Upper lobe of right lung (tissue), 1 donor: ENCODE results near the gene H2BK1. TPM values are rescaled to one million over a fixed set of nuclear protein-coding genes. Genes with fewer than 3 reads are reported as not detected.

Experiments used
- ATAC-seq: fragments of 200-7000 bp; cut with Tn5 transposase; one replicate; pipeline ENCODE4 v1.9.1; 2020; ENCODE audit warnings: mild to moderate bottlenecking, moderate library complexity
- DNase-seq: peaks from one replicate; pipeline ENCODE4 v3.0.0-alpha.2; 2020
- H3K27ac ChIP-seq: fragments of 200-600 bp; one replicate; pipeline ENCODE4 v1.8.0; 2022
- H3K27me3 ChIP-seq: fragments of 200-600 bp; one replicate; pipeline ENCODE4 v1.8.0; 2022; ENCODE audit warnings: mild to moderate bottlenecking
- H3K36me3 ChIP-seq: fragments of 200-600 bp; one replicate; pipeline ENCODE4 v1.8.0; 2022
- H3K4me1 ChIP-seq: fragments of 200-600 bp; one replicate; pipeline ENCODE4 v1.8.0; 2022
- H3K4me3 ChIP-seq: fragments of 200-600 bp; one replicate; pipeline ENCODE4 v1.8.0; 2022; ENCODE audit warnings: mild to moderate bottlenecking
- H3K9me3 ChIP-seq: fragments of 200-600 bp; one replicate; pipeline ENCODE4 v1.8.0; 2022
- intact Hi-C: fragments of 100-400 bp; cut with DNase I; formaldehyde crosslinking; loops from one replicate; pipeline ENCODE4 v1.11.0; 2022
- total RNA-seq: library from RNA; stranded (reverse); fragmentation: NEBNext Ultra II Directional; extraction: Animal tissue kit (Norgen Biotek cat#: 25700); gene quantifications from one replicate; pipeline ENCODE4 v1.2.1, GENCODE V29; 2021
- TF ChIP-seq, protein P1 (sequence below): fragments of 200-600 bp; IDR thresholded peaks from one replicate; pipeline ENCODE4 v1.8.0; 2022; ENCODE audit warnings: antibody characterized with exemption
- donor health status: DM: no; HTN: yes; CAD: no; lungs with severe emphysema.

H2BK1 gene
- total RNA-seq, 1 donor from 2014 or later = not detected

DNA sequence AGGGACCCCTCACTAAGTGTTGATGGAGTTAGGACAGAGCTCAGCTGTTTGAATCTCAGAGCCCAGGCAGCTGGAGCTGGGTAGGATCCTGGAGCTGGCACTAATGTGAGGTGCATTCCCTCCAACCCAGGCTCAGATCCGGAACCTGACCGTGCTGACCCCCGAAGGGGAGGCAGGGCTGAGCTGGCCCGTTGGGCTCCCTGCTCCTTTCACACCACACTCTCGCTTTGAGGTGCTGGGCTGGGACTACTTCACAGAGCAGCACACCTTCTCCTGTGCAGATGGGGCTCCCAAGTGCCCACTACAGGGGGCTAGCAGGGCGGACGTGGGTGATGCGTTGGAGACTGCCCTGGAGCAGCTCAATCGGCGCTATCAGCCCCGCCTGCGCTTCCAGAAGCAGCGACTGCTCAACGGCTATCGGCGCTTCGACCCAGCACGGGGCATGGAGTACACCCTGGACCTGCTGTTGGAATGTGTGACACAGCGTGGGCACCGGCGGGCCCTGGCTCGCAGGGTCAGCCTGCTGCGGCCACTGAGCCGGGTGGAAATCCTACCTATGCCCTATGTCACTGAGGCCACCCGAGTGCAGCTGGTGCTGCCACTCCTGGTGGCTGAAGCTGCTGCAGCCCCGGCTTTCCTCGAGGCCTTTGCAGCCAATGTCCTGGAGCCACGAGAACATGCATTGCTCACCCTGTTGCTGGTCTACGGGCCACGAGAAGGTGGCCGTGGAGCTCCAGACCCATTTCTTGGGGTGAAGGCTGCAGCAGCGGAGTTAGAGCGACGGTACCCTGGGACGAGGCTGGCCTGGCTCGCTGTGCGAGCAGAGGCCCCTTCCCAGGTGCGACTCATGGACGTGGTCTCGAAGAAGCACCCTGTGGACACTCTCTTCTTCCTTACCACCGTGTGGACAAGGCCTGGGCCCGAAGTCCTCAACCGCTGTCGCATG, 27.2 kb upstream of the H2BK1 start:
- DNase-seq = no peak
- Histone ChIP-seq H3K9me3 (no peaks in the 10 kb centered on the region), H3K4me3 (no peak overlapping the region), H3K36me3 (peaks cover 73% of the 10 kb centered on the region), H3K4me1 (peaks cover 11% of the 10 kb centered on the region), H3K27me3 (no peaks in the 10 kb centered on the region), H3K27ac (no peak overlapping the region)
- intact Hi-C loops = no loop called here
- no peak for ATAC-seq
- TF ChIP-seq, protein P1, sequence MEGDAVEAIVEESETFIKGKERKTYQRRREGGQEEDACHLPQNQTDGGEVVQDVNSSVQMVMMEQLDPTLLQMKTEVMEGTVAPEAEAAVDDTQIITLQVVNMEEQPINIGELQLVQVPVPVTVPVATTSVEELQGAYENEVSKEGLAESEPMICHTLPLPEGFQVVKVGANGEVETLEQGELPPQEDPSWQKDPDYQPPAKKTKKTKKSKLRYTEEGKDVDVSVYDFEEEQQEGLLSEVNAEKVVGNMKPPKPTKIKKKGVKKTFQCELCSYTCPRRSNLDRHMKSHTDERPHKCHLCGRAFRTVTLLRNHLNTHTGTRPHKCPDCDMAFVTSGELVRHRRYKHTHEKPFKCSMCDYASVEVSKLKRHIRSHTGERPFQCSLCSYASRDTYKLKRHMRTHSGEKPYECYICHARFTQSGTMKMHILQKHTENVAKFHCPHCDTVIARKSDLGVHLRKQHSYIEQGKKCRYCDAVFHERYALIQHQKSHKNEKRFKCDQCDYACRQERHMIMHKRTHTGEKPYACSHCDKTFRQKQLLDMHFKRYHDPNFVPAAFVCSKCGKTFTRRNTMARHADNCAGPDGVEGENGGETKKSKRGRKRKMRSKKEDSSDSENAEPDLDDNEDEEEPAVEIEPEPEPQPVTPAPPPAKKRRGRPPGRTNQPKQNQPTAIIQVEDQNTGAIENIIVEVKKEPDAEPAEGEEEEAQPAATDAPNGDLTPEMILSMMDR = no peak

DNA sequence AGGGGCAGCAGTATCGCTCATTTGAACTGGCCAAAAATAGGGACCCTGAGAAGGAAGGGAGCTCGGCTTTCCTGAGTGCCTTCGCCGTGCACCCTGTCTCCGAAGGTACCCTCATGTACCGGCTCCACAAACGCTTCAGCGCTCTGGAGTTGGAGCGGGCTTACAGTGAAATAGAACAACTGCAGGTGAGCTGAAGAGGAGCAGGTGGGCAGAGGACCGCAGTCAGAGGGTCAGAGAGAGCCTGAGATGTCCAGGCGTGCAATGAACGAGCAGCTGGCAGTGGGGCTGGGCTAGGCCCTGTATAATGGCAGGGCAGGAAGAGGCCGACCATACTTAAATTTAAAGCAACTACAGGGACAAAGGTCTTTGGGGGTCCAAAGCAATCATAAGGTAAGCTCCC, 26.1 kb upstream of the H2BK1 start:
- Histone ChIP-seq H3K9me3 (no peaks in the 10 kb centered on the region), H3K4me1 (peaks cover 17% of the 10 kb centered on the region), H3K4me3 (no peak overlapping the region), H3K27ac (no peak overlapping the region), H3K27me3 (no peaks in the 10 kb centered on the region), H3K36me3 (peaks cover 64% of the 10 kb centered on the region)
- ATAC-seq (no peak), DNase-seq (no peak)
- intact Hi-C loops = no loop called here
- TF ChIP-seq, protein P1 = no peak

DNA sequence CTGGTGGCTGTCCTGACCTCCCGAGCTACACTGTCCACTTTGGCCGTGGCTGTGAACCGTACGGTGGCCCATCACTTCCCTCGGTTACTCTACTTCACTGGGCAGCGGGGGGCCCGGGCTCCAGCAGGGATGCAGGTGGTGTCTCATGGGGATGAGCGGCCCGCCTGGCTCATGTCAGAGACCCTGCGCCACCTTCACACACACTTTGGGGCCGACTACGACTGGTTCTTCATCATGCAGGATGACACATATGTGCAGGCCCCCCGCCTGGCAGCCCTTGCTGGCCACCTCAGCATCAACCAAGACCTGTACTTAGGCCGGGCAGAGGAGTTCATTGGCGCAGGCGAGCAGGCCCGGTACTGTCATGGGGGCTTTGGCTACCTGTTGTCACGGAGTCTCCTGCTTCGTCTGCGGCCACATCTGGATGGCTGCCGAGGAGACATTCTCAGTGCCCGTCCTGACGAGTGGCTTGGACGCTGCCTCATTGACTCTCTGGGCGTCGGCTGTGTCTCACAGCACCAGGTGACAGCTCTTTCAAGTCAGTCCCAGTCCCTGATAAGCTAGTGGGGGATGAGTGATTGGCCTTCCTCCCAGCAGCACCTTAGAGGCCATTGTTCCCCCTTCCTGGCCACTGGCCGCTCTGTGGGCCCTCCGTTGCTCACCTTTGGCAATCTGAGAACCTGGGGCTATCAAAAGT, 25.0 kb upstream of the H2BK1 start:
- Histone ChIP-seq H3K27ac (no peak overlapping the region), H3K36me3 (peaks cover 53% of the 10 kb centered on the region), H3K4me1 (peaks cover 18% of the 10 kb centered on the region), H3K9me3 (no peaks in the 10 kb centered on the region), H3K27me3 (no peaks in the 10 kb centered on the region), H3K4me3 (no peak overlapping the region)
- DNase-seq = no peak
- TF ChIP-seq, protein P1 = no peak
- intact Hi-C loops = no loop called here
- no peak for ATAC-seq

DNA sequence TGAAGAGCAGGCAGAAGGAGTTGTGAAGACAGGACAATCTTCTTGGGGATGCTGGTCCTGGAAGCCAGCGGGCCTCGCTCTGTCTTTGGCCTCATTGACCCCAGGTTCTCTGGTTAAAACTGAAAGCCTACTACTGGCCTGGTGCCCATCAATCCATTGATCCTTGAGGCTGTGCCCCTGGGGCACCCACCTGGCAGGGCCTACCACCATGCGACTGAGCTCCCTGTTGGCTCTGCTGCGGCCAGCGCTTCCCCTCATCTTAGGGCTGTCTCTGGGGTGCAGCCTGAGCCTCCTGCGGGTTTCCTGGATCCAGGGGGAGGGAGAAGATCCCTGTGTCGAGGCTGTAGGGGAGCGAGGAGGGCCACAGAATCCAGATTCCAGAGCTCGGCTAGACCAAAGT, 23.5 kb upstream of the H2BK1 start:
- peaks cover 39% of the 10 kb centered on the region for H3K36me3 ChIP-seq
- H3K27ac ChIP-seq = peak overlapping the region; percentile 87
- no peaks in the 10 kb centered on the region for H3K27me3 ChIP-seq
- DNase-seq = no peak
- intact Hi-C loops = no loop called here
- no peak for ATAC-seq
- H3K4me1 ChIP-seq = peaks cover 18% of the 10 kb centered on the region
- no peaks in the 10 kb centered on the region for H3K9me3 ChIP-seq
- TF ChIP-seq, protein P1 = no peak
- peak overlapping the region; percentile 88 for H3K4me3 ChIP-seq

DNA sequence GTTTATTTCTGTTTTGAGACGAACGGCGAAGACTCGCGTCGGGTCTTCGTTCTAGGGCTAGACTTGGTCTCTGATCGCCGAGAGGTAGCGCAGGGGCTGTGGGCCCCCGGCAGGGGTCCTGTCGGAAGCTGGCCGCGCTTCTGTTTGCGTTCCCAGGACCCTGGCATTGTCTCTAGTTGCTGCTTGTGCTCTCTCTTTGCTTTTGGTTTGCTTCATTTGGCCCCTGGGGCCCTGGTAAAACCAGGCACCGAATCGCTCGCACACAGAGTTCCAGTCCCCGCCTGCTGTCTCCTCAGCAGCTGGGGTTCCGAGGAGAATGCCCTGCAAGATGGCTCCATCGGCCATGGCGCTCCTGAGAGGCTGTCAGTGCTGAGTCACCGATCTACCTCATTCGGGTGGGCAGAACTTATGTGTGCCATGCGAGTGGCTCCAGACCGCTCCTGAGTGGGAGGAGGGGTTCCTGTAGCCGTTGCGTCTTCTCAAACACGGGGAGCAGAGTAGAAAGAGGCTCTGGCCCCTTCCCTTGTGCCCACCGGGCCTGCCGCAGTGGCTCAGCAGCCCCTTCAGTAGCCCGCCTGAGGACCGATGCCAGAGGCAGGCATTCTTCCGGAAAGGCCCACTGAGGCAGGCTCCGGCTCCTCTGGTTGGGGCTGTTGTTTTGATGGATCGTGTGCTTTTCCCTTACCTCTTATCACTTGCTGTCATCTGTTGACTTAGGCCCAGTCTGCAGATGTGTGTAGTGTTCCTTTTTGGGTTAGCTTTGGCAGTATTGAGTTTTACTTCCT, 22.8 kb upstream of the H2BK1 start:
- H3K4me3 ChIP-seq = peak overlapping the region; percentile 88
- peak; percentile 77 for DNase-seq
- intact Hi-C loops = no loop called here
- peaks cover 19% of the 10 kb centered on the region for H3K4me1 ChIP-seq
- no peaks in the 10 kb centered on the region for H3K27me3 ChIP-seq
- ATAC-seq = peak; percentile 71
- TF ChIP-seq, protein P1 = no peak
- H3K27ac ChIP-seq = peak overlapping the region; percentile 87
- H3K36me3 ChIP-seq = peaks cover 32% of the 10 kb centered on the region
- H3K9me3 ChIP-seq = no peaks in the 10 kb centered on the region
